Ishikawa (cell line): Measurements from ENCODE around the gene TSPAN9.

ENCODE experiments used
- CEBPB ChIP-seq: IDR thresholded peaks from 2 replicates; pipeline ENCODE4 v1.6.1; 2012
- CREB1 ChIP-seq: IDR thresholded peaks from 2 replicates; pipeline ENCODE4 v1.6.1; 2012; ENCODE audit warnings: low read depth
- EGR1 ChIP-seq: IDR thresholded peaks from 2 replicates; pipeline ENCODE4 v1.6.1; 2012
- EP300 ChIP-seq: IDR thresholded peaks from 2 replicates; pipeline ENCODE4 v1.6.1; 2012; ENCODE audit warnings: borderline replicate concordance
- FOXM1 ChIP-seq: IDR thresholded peaks from 2 replicates; pipeline ENCODE4 v1.6.1; 2012; ENCODE audit warnings: low read depth, borderline replicate concordance
- NFIC ChIP-seq: IDR thresholded peaks from 2 replicates; pipeline ENCODE4 v1.6.1; 2012
- RAD21 ChIP-seq: IDR thresholded peaks from 2 replicates; pipeline ENCODE4 v1.6.1; 2012; ENCODE audit warnings: low read depth
- TAF1 ChIP-seq: IDR thresholded peaks from 2 replicates; pipeline ENCODE4 v1.6.1; 2012; ENCODE audit warnings: low read depth, mild to moderate bottlenecking
- TCF12 ChIP-seq: IDR thresholded peaks from 2 replicates; pipeline ENCODE4 v1.6.1; 2012; ENCODE audit warnings: low read depth
- TEAD4 ChIP-seq: IDR thresholded peaks from 2 replicates; pipeline ENCODE4 v1.6.1; 2012
- YY1 ChIP-seq: IDR thresholded peaks from 2 replicates; pipeline ENCODE4 v1.6.1; 2012; ENCODE audit warnings: low read depth
- ZBTB7A ChIP-seq: IDR thresholded peaks from 2 replicates; pipeline ENCODE4 v1.6.1; 2012; ENCODE audit warnings: low read depth
- TF ChIP-seq, protein P1 (sequence below): IDR thresholded peaks from 2 replicates; pipeline ENCODE4 v1.6.1; 2012
- TF ChIP-seq, protein P2 (sequence below): IDR thresholded peaks from 2 replicates; pipeline ENCODE4 v1.6.1; 2012
- TF ChIP-seq, protein P3 (sequence below): IDR thresholded peaks from 2 replicates; pipeline ENCODE4 v1.6.1; 2012; ENCODE audit warnings: low read depth, mild to moderate bottlenecking

Gene TSPAN9

DNA sequence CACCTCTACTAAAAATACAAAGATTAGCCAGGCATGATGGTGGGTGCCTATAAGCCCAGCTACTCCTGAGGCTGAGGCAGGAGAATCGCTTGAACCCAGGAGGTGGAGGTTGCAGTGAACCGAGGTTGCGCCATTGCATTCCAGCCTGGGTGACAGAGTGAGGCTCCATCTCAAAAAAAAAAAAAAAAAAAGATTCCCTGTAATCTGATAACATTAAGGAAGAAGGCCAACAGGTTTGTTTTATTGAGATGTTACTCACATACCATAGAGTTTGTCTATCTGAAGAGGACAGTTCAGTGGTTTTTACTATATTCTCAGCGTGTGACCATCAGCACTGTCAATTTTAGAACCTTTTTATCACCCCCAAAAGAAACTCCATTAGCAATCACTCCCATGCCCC is 37.5 kb downstream of the TSPAN9 start:
- TF ChIP-seq NFIC (no peak), EP300 (no peak), CEBPB (no peak), FOXM1 (no peak), TEAD4 (no peak), EGR1 (no peak), CREB1 (no peak), TCF12 (no peak), ZBTB7A (no peak)
- TF ChIP-seq, protein P1, sequence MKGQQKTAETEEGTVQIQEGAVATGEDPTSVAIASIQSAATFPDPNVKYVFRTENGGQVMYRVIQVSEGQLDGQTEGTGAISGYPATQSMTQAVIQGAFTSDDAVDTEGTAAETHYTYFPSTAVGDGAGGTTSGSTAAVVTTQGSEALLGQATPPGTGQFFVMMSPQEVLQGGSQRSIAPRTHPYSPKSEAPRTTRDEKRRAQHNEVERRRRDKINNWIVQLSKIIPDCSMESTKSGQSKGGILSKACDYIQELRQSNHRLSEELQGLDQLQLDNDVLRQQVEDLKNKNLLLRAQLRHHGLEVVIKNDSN: no peak
- TF ChIP-seq, protein P2, sequence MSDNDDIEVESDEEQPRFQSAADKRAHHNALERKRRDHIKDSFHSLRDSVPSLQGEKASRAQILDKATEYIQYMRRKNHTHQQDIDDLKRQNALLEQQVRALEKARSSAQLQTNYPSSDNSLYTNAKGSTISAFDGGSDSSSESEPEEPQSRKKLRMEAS: no peak

DNA sequence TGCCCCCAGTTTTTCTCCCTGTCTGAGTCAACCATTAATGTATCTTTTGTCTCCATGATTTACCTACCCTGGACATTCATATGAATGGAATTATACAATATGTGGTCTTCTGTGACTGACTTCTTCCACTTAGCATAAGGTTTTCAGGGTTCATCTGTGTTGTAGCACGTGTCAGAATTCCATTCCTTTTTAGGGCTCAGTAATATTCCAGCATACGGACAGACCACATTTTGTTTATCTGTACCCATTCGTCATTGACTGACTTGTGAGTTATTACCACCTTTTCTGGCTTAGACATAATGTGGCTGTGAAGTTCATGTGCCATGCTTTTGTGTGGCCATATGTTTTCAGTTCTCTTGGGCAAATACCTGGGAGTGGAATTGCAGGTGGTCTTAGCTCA is 37.9 kb downstream of the TSPAN9 start:
- no peak for TF ChIP-seq NFIC
- TF ChIP-seq, protein P1: no peak
- TF ChIP-seq TCF12: no peak
- TF ChIP-seq ZBTB7A: no peak
- TF ChIP-seq CEBPB: no peak

DNA sequence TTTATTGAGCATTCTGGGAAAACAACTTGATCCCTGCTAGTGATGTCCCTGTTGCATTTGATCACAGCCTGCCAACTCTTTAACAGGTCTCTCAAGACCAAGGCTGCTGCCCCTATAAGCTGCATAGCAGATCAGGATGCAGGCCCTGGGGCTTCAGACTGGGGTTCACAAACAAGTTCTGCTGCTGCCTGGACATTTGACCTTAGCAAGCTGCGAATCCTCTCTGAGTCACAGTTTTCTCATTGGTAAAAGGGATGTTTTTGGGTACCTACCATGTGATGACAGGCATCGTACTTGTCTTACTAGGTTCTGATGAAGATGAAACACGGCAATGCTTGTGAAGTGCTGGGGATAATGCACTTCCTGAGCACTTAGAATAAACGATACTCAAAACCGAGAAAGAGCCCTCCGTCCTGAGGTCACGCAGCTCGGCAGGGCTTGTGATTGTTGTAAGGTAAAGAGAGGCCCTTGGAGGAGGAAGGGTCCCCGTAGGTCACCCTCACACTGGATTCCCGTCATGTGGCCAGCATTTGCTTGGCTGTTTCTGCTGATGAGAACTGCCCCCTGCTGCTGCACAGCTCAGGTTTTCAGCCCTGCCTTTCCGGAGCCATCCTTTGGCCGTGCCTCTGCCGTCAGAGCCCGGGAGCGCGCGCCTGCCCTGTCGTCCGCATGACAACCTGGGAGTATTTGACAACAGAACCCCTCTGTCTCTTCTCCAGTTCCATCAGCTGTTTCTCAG is 39.1 kb downstream of the TSPAN9 start:
- TF ChIP-seq CREB1: no peak
- TF ChIP-seq RAD21: no peak
- TF ChIP-seq EP300: no peak
- no peak for TF ChIP-seq TCF12
- TF ChIP-seq ZBTB7A: no peak
- no peak for TF ChIP-seq YY1
- TF ChIP-seq CEBPB: no peak
- TF ChIP-seq TAF1: no peak
- TF ChIP-seq EGR1: no peak
- TF ChIP-seq, protein P2: no peak
- TF ChIP-seq, protein P1: no peak
- no peak for TF ChIP-seq FOXM1
- no peak for TF ChIP-seq NFIC
- TF ChIP-seq, protein P3, sequence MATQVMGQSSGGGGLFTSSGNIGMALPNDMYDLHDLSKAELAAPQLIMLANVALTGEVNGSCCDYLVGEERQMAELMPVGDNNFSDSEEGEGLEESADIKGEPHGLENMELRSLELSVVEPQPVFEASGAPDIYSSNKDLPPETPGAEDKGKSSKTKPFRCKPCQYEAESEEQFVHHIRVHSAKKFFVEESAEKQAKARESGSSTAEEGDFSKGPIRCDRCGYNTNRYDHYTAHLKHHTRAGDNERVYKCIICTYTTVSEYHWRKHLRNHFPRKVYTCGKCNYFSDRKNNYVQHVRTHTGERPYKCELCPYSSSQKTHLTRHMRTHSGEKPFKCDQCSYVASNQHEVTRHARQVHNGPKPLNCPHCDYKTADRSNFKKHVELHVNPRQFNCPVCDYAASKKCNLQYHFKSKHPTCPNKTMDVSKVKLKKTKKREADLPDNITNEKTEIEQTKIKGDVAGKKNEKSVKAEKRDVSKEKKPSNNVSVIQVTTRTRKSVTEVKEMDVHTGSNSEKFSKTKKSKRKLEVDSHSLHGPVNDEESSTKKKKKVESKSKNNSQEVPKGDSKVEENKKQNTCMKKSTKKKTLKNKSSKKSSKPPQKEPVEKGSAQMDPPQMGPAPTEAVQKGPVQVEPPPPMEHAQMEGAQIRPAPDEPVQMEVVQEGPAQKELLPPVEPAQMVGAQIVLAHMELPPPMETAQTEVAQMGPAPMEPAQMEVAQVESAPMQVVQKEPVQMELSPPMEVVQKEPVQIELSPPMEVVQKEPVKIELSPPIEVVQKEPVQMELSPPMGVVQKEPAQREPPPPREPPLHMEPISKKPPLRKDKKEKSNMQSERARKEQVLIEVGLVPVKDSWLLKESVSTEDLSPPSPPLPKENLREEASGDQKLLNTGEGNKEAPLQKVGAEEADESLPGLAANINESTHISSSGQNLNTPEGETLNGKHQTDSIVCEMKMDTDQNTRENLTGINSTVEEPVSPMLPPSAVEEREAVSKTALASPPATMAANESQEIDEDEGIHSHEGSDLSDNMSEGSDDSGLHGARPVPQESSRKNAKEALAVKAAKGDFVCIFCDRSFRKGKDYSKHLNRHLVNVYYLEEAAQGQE: no peak
- TF ChIP-seq TEAD4: no peak

DNA sequence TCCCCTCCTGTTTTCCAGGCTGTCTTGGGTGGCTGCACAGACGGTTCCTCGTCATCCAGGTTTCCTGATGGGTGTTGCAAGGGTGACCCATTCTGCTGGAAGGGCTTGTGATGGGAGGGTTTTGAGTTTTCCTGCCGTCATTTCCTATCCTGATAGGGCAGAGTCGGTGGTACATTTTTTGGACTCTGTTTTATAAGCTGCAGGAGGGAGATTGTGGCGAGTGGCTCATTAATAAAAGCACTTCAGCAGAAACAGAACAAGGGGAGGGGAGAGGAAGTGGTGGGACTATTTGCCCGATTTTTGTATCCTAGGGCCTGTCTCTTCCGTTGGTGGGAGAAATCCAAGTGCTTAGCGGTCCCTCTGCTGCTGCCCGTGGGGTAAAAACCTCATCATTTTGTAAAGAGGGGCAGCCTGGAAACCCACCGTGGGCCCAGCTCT is 40.0 kb downstream of the TSPAN9 start:
- no peak for TF ChIP-seq TAF1
- no peak for TF ChIP-seq YY1
- TF ChIP-seq, protein P1: no peak
- no peak for TF ChIP-seq RAD21
- TF ChIP-seq EGR1: no peak
- TF ChIP-seq TCF12: no peak
- TF ChIP-seq, protein P3: no peak
- no peak for TF ChIP-seq EP300
- TF ChIP-seq CREB1: no peak
- no peak for TF ChIP-seq FOXM1
- no peak for TF ChIP-seq TEAD4
- no peak for TF ChIP-seq CEBPB
- TF ChIP-seq ZBTB7A: no peak
- no peak for TF ChIP-seq NFIC
- TF ChIP-seq, protein P2: no peak

DNA sequence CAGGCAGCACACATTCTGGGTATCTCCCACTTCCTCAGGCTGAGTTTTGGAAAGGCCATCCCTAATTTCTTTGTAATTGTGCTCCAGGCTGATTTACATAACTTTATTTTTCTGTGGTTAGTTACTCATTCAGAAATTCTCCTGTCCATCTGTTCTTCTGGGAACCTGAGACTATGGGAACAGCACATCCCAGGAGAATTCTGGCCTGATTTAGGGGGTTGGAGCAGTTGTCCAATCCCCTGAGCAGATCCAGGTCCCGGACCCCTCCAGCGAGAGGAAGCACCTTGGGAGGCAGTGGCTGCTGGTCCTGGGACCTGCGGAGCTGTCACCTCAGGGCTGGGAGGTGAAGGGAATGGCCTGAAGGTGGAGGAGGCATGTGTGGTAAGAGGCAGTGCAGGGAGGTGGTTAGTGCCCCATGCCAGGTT is 40.4 kb downstream of the TSPAN9 start:
- TF ChIP-seq YY1: no peak
- no peak for TF ChIP-seq EP300
- no peak for TF ChIP-seq TCF12
- no peak for TF ChIP-seq CREB1
- TF ChIP-seq RAD21: no peak
- TF ChIP-seq ZBTB7A: no peak
- no peak for TF ChIP-seq CEBPB
- TF ChIP-seq NFIC: no peak
- TF ChIP-seq, protein P2: no peak
- TF ChIP-seq FOXM1: no peak
- no peak for TF ChIP-seq TAF1
- TF ChIP-seq TEAD4: no peak
- TF ChIP-seq, protein P3: no peak
- TF ChIP-seq, protein P1: no peak
- TF ChIP-seq EGR1: no peak
